Measurements from ENCODE around the gene LY9. TPM values are rescaled to one million over a fixed set of nuclear protein-coding genes. Genes with fewer than 3 reads are reported as not detected.

The LY9 gene
- total RNA-seq, 1 experiment from 2014 or later: not detected

DNA sequence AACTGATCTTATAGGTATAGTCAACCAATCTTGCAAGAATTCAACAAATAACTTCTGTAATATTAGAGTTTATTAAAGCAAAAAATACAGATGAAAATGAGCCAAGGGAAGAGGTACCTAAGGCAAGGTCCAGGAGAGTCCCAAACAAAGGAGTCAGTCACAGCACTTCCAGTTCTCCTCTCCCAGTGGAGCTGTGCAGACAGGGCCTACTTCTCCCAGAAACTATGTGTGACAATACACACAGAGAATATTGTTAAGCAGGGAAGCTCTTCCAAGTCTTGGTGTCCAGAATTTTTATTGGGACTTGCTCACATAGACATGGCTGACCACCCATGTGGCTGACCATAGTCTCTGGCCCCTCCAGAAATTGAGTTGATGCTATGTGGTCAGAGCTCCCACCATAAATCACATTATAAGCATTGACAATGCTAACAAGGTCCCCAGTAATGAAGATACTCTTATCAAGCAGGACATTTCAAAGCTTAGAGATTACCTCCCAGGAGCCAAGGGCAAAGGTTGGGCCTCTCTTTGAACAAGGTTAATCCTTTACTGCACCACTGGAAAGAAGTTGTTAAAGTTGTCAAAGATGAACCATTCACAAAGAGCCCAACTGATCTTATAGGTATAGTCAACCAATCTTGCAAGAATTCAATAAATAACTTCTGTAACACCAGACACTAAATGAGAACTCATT is 70.2 kb downstream of the LY9 start:
- no peak overlapping the region for H3K4me3 Mint-ChIP-seq
- Histone ChIP-seq H4K5ac (ENCODE audit: insufficient read length, low read depth, low read length) (no peak overlapping the region), H4K91ac (ENCODE audit: insufficient read length, low read depth, low read length) (no peak overlapping the region), H2AK5ac (ENCODE audit: insufficient read length, low read length) (no peak overlapping the region), H3K23ac (ENCODE audit: insufficient read length, low read depth, low read length) (no peak overlapping the region), H2BK20ac (ENCODE audit: low read depth, low read length, poor library complexity, severe bottlenecking) (no peak overlapping the region), H3K4me1 (ENCODE audit: insufficient read depth, low read length) (no peaks in the 10 kb centered on the region), H3K14ac (ENCODE audit: insufficient read depth, low read length) (no peak overlapping the region), H3T11ph (ENCODE audit: low read length) (no peak overlapping the region), H3K56ac (ENCODE audit: insufficient read length, low read depth, low read length) (no peak overlapping the region), H3K23me2 (ENCODE audit: insufficient read length, low read depth, low read length, poor library complexity, severe bottlenecking) (no peaks in the 10 kb centered on the region), H2AFZ (ENCODE audit: low read length) (no peak overlapping the region), H3K9me3 (ENCODE audit: control insufficient read depth, low read depth, low read length) (no peaks in the 10 kb centered on the region), H2BK15ac (ENCODE audit: low read depth, low read length) (no peak overlapping the region), H3K27ac (ENCODE audit: insufficient read length, low read depth, low read length) (no peak overlapping the region), H3K4ac (ENCODE audit: low read depth, low read length) (no peak overlapping the region), H2BK5ac (ENCODE audit: insufficient read length, low read length) (no peak overlapping the region), H3K18ac (ENCODE audit: insufficient read length, low read depth, low read length) (no peak overlapping the region), H3K4me2 (ENCODE audit: insufficient read depth, insufficient read length, low read length) (no peak overlapping the region), H3K79me2 (ENCODE audit: insufficient read depth, low read length) (no peaks in the 10 kb centered on the region), H3K27me3 (ENCODE audit: insufficient read depth, low read length) (no peaks in the 10 kb centered on the region), H3K79me1 (ENCODE audit: insufficient read depth, low read depth, low read length, poor library complexity, severe bottlenecking) (no peaks in the 10 kb centered on the region), H3K9ac (ENCODE audit: extremely low read depth, insufficient read length, low read length) (no peak overlapping the region), H2BK12ac (ENCODE audit: insufficient read length, low read depth, low read length) (no peak overlapping the region), H4K8ac (replicated peaks; ENCODE audit: insufficient read length, low read depth, low read length) (no peak overlapping the region), H4K20me1 (ENCODE audit: control insufficient read depth, insufficient read depth, insufficient read length) (no peaks in the 10 kb centered on the region), H2BK120ac (ENCODE audit: low read depth, low read length, poor library complexity, severe bottlenecking) (no peak overlapping the region)
- peaks cover 3% of the 10 kb centered on the region; the same call in 1 of the 2 replicates for H3K27me3 Mint-ChIP-seq (ENCODE audit: low read depth)
- H3K4me1 Mint-ChIP-seq: peaks cover 1 to 4% of the 10 kb centered on the region in 2 experiments
- TF ChIP-seq, protein P1, sequence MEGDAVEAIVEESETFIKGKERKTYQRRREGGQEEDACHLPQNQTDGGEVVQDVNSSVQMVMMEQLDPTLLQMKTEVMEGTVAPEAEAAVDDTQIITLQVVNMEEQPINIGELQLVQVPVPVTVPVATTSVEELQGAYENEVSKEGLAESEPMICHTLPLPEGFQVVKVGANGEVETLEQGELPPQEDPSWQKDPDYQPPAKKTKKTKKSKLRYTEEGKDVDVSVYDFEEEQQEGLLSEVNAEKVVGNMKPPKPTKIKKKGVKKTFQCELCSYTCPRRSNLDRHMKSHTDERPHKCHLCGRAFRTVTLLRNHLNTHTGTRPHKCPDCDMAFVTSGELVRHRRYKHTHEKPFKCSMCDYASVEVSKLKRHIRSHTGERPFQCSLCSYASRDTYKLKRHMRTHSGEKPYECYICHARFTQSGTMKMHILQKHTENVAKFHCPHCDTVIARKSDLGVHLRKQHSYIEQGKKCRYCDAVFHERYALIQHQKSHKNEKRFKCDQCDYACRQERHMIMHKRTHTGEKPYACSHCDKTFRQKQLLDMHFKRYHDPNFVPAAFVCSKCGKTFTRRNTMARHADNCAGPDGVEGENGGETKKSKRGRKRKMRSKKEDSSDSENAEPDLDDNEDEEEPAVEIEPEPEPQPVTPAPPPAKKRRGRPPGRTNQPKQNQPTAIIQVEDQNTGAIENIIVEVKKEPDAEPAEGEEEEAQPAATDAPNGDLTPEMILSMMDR (conservative IDR thresholded peaks at IDR 0.05): no peak
- no peaks in the 10 kb centered on the region for H3K9me3 Mint-ChIP-seq
- no peak overlapping the region for H3K27ac Mint-ChIP-seq
- no peak for DNase-seq
- no peaks in the 10 kb centered on the region for H3K36me3 Mint-ChIP-seq (ENCODE audit: insufficient read depth in 1 of 3, low read depth in 3 of 3)
